DMS153 treated with DMSO at 0.1 percent for 48 hours (cell line): ENCODE data around the gene RAET1E.
"Not testable (repeated sequence)": the region's sequence is repeated elsewhere in the genome, so short reads cannot be mapped to it uniquely, and the experiment has no call there.

Experiments
- DNase-seq: peaks from one replicate; lab custom pipeline; 2025; ENCODE audit not compliant: unreplicated experiment; lab: John Stamatoyannopoulos, UW

RAET1E gene

GRCh38 chr6:149897855-149898744 lies at the start of gene RAET1E:
RAET1E (minus strand) TSS chr6:149898113; CDS start chr6:149890901, 7,212 bp downstream.
- no peak for DNase-seq

- DNase-seq = not testable (repeated sequence)
Observed at GRCh38 chr6:149947533-149947932, 49.6 kb upstream of the RAET1E start.

- DNase-seq = not testable (repeated sequence)
Observed at GRCh38 chr6:149946631-149947030, 48.7 kb upstream of the RAET1E start.

GRCh38 chr6:149945276-149945675 lies 47.4 kb upstream of the RAET1E start:
- not testable (repeated sequence) for DNase-seq

- not testable (repeated sequence) for DNase-seq
Observed at GRCh38 chr6:149943321-149943720, 45.4 kb upstream of the RAET1E start.

GRCh38 chr6:149942461-149942829 lies 44.5 kb upstream of the RAET1E start:
- DNase-seq = no peak

GRCh38 chr6:149941583-149942460 lies 43.9 kb upstream of the RAET1E start, which contains the start of gene ULBP2:
ULBP2 (plus strand) TSS chr6:149942014; CDS start chr6:149942073, 59 bp downstream.
- DNase-seq = peak; percentile 60

- DNase-seq = no peak
Observed at GRCh38 chr6:149940672-149940982, 42.7 kb upstream of the RAET1E start.

- DNase-seq = no peak
Observed at GRCh38 chr6:149939909-149940671, 42.2 kb upstream of the RAET1E start.

- no peak for DNase-seq
Observed at GRCh38 chr6:149939356-149939648, 41.4 kb upstream of the RAET1E start.

GRCh38 chr6:149938571-149939355 lies 40.9 kb upstream of the RAET1E start:
- no peak for DNase-seq

- DNase-seq = not testable (repeated sequence)
Observed at GRCh38 chr6:149938013-149938570, 40.2 kb upstream of the RAET1E start.

- no peak for DNase-seq
Observed at GRCh38 chr6:149936743-149937142, 38.8 kb upstream of the RAET1E start.

- no peak for DNase-seq
Observed at GRCh38 chr6:149935668-149936067, 37.8 kb upstream of the RAET1E start.

- DNase-seq = no peak
Observed at GRCh38 chr6:149935246-149935645, 37.3 kb upstream of the RAET1E start.

- peak; percentile 78 for DNase-seq
Observed at GRCh38 chr6:149934249-149935156, 36.6 kb upstream of the RAET1E start.

GRCh38 chr6:149933461-149933860 lies 35.5 kb upstream of the RAET1E start:
- no peak for DNase-seq

- DNase-seq = no peak
Observed at GRCh38 chr6:149933036-149933435, 35.1 kb upstream of the RAET1E start.

- no peak for DNase-seq
Observed at GRCh38 chr6:149931501-149931900, 33.6 kb upstream of the RAET1E start.
